H1 (cell line): Measurements from ENCODE around the gene BSG. TPM values are rescaled to one million over a fixed set of nuclear protein-coding genes. Genes with fewer than 3 reads are reported as not detected.

Experiments
- CREB1 ChIP-seq: IDR thresholded peaks from 2 replicates; pipeline ENCODE4 v1.6.1; 2012; ENCODE audit warnings: inconsistent platforms
- GTF2F1 ChIP-seq: IDR thresholded peaks from 2 replicates; pipeline ENCODE4 v1.6.1; 2012; ENCODE audit warnings: low read depth, low read length, improper control_type of control experiment, borderline replicate concordance
- JUN ChIP-seq: IDR thresholded peaks from 2 replicates; pipeline ENCODE4 v1.6.1; 2011; ENCODE audit warnings: low read depth, mild to moderate bottlenecking, improper control_type of control experiment, low read length
- PHF8 ChIP-seq: fragments of 200-600 bp; sonication (generic); conservative IDR thresholded peaks from 2 replicates; pipeline ENCODE4 v1.7.1; 2012; ENCODE audit warnings: low read depth, mild to moderate bottlenecking, inconsistent platforms, low read length, moderate library complexity
- RFX5 ChIP-seq: IDR thresholded peaks from 2 replicates; pipeline ENCODE4 v1.6.1; 2011; ENCODE audit warnings: low read depth, low read length, improper control_type of control experiment, borderline replicate concordance
- SIN3A ChIP-seq, 2 experiments: IDR thresholded peaks in 1 of 2; conservative IDR thresholded peaks in 1 of 2; 2 replicates each; pipeline ENCODE4 v1.6.1; 2011 to 2012; ENCODE audit warnings: low read length in 2 of 2, improper control_type of control experiment in 1 of 2, low read depth in 1 of 2, mild to moderate bottlenecking in 1 of 2
- polyA plus RNA-seq, 7 experiments: library from polyadenylated mRNA; depleted of rRNA in 3 of 7; stranded (reverse) in 5 of 7; unstranded in 2 of 7; fragments of >200 nt in 5 of 7; fragments of 200-250 nt in 2 of 7; gene quantifications; 1 replicate in 5 of 7; 2 replicates in 1 of 7; 4 replicates in 1 of 7; pipeline versions ENCODE4 v1.2.1 to v1.2.3, GENCODE V29; 2011 to 2013; ENCODE audit warnings: missing spikeins in 2 of 7, mixed read lengths in 2 of 7
- total RNA-seq: library from RNA; stranded (reverse); fragmentation: NEBNext Ultra II Directional; extraction: Animal tissue kit (Norgen Biotek cat#: 25700); gene quantifications from 2 replicates; pipeline ENCODE4 v1.2.1, GENCODE V29; 2021

BSG gene
- total and polyA plus RNA-seq, 2 of the 8 experiments (the other 6 are each of a cell fraction or from before 2014, with no cell fraction given): 726 to 1,055 TPM

DNA sequence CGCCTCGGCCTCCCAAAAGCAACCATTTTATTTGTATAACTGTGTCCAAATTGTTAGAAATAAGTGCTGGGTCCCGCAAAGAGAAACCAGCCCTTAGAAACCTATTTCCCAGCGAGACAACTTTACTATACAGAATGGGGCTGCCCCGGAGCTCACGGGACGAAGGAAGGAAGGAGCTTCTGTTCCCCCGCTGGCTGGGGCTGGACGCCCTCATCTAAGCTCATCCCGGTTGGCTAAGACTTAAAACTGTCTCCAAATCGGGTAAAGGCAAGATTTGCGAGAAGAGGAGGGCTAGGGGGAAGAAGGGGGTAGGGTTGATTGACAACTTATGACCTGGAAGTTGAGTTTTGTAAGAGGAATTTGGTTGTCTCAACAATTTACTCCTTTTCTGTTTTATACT is 12.3 kb upstream of the BSG start (continued):
- no peak for TF ChIP-seq JUN
- TF ChIP-seq RFX5: no peak
- TF ChIP-seq SIN3A (conservative IDR thresholded peaks at IDR 0.05 in 1 of 2, IDR thresholded peaks at IDR 0.05 in 1 of 2; ENCODE audit: low read depth in 1 of 2, low read length in 2 of 2): no peak
- no peak for TF ChIP-seq PHF8
- no peak for TF ChIP-seq CREB1
- TF ChIP-seq GTF2F1: no peak
